Hepatic stellate cell (primary cell): ENCODE measurements around the gene CNTD1.

Source experiments
- DNase-seq: peaks from one replicate; pipeline ENCODE4 v3.0.0; 2011; ENCODE audit warnings: low spot score

The CNTD1 gene

GRCh38 chr17:42806249-42806648 lies 7.6 kb downstream of the CNTD1 start:
- DNase-seq, result no peak

- DNase-seq, result peak; percentile 62
Measured at GRCh38 chr17:42809250-42809649, 10.6 kb downstream of the CNTD1 start.

GRCh38 chr17:42814633-42815399 lies 16.2 kb downstream of the CNTD1 start:
- DNase-seq, result peak; percentile 46

- DNase-seq, result peak; percentile 26
Measured at GRCh38 chr17:42817866-42818265, 19.2 kb downstream of the CNTD1 start.

GRCh38 chr17:42818379-42818778 lies 19.7 kb downstream of the CNTD1 start:
- DNase-seq, result peak; percentile 47

- peak; percentile 27 for DNase-seq
Measured at GRCh38 chr17:42819939-42820535, 21.4 kb downstream of the CNTD1 start.

- no peak for DNase-seq
Measured at GRCh38 chr17:42821176-42821575, 22.5 kb downstream of the CNTD1 start.

- no peak for DNase-seq
Measured at GRCh38 chr17:42827472-42827871, 28.8 kb downstream of the CNTD1 start.

GRCh38 chr17:42830971-42831370 lies 32.3 kb downstream of the CNTD1 start:
- DNase-seq, result no peak

- DNase-seq, result no peak
Measured at GRCh38 chr17:42832213-42832933, 33.7 kb downstream of the CNTD1 start.

- peak; percentile 94 for DNase-seq
Measured at GRCh38 chr17:42832934-42833766, 34.5 kb downstream of the CNTD1 start, which contains the start of gene PSME3. TSS of gene PSME3 (plus strand) at chr17:42833397. CDS start at chr17:42833632, 235 bp downstream.

GRCh38 chr17:42833767-42834422 lies 35.2 kb downstream of the CNTD1 start:
- DNase-seq, result no peak

- no peak for DNase-seq
Measured at GRCh38 chr17:42835732-42836131, 37.1 kb downstream of the CNTD1 start.

- no peak for DNase-seq
Measured at GRCh38 chr17:42841975-42842685, 43.5 kb downstream of the CNTD1 start.

GRCh38 chr17:42843358-42843934 lies 44.8 kb downstream of the CNTD1 start:
- DNase-seq, result peak; percentile 87

GRCh38 chr17:42844271-42844670 lies 45.6 kb downstream of the CNTD1 start, which contains the start of gene AOC2:
TSS of gene AOC2 (plus strand) at chr17:42844580. CDS start at chr17:42844627, 47 bp downstream.
- DNase-seq, result no peak

GRCh38 chr17:42844761-42845555 lies 46.3 kb downstream of the CNTD1 start:
- no peak for DNase-seq

GRCh38 chr17:42845556-42845917 lies 46.9 kb downstream of the CNTD1 start:
- no peak for DNase-seq

GRCh38 chr17:42845918-42846593 lies 47.4 kb downstream of the CNTD1 start:
- no peak for DNase-seq
